Prostate gland (tissue), 2 donors: ENCODE measurements around the gene TBCA.
"Not testable (repeated sequence)": the region's sequence is repeated elsewhere in the genome, so short reads cannot be mapped to it uniquely, and the experiment has no call there.

Experiments used
- POLR2A ChIP-seq: fragments of 450-650 bp; IDR thresholded peaks from one replicate; pipeline ENCODE4 v1.6.1; 2016; ENCODE audit warnings: antibody characterized with exemption, mild to moderate bottlenecking
- POLR2AphosphoS5 ChIP-seq: sonication (generic); formaldehyde crosslinking; IDR thresholded peaks from one replicate; pipeline ENCODE4 v1.6.1; 2017; ENCODE audit warnings: antibody characterized with exemption
- TF ChIP-seq, protein P1 (sequence below), 4 experiments: fragments of 200-600 bp in 2 of 4; fragments of 450-650 bp in 2 of 4; sonication (generic) in 2 of 4; IDR thresholded peaks; 1 replicate in 3 of 4; 2 replicates in 1 of 4; pipeline ENCODE4 v1.5.1; 2016 to 2019; ENCODE audit warnings: antibody characterized with exemption in 4 of 4, mild to moderate bottlenecking in 2 of 4, moderate library complexity in 2 of 4

DNA sequence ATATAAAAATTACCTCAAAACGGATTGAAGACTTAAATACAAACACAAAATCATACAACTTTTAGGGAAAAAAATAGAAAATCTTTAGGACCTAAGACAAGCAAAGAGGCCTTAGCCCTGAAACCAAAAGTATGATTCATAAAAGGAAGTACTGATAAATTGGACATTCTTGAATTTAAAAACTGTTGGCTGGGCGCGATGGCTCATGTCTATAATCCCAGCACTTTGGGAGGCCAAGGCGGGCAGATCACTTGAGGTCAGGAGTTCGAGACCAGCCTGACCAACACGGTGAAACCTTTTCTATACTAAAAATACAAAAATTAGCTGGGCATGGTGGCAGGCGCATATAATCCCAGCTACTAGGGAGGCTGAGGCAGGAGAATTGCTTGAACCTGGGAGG lies 76.6 kb downstream of the TBCA start:
- TF ChIP-seq, protein P1, sequence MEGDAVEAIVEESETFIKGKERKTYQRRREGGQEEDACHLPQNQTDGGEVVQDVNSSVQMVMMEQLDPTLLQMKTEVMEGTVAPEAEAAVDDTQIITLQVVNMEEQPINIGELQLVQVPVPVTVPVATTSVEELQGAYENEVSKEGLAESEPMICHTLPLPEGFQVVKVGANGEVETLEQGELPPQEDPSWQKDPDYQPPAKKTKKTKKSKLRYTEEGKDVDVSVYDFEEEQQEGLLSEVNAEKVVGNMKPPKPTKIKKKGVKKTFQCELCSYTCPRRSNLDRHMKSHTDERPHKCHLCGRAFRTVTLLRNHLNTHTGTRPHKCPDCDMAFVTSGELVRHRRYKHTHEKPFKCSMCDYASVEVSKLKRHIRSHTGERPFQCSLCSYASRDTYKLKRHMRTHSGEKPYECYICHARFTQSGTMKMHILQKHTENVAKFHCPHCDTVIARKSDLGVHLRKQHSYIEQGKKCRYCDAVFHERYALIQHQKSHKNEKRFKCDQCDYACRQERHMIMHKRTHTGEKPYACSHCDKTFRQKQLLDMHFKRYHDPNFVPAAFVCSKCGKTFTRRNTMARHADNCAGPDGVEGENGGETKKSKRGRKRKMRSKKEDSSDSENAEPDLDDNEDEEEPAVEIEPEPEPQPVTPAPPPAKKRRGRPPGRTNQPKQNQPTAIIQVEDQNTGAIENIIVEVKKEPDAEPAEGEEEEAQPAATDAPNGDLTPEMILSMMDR (IDR thresholded peaks at IDR 0.05) = not testable (repeated sequence)
- TF ChIP-seq POLR2AphosphoS5, POLR2A: not testable (repeated sequence)
